Activated CD4-positive, alpha-beta T cell treated with anti-CD3 and anti-CD28 coated beads, Interleukin-2, Interleukin-4, amounts not matched to agents 100 ng/mL and 50 ng/mL, durations not matched to agents 16 hours and 8 hours (primary cell): ENCODE measurements around the gene TMEM203.

Experiments
- DNase-seq: peaks from one replicate; pipeline ENCODE4 v3.0.0-alpha.2; 2020; ENCODE audit warnings: low spot score

The TMEM203 gene

GRCh38 chr9:137218212-137218753, 12.8 kb upstream of the TMEM203 start:
- no peak for DNase-seq

- DNase-seq = no peak
Measured at GRCh38 chr9:137217276-137218211, 12.1 kb upstream of the TMEM203 start.

GRCh38 chr9:137216188-137216965, 10.9 kb upstream of the TMEM203 start:
- DNase-seq = no peak

GRCh38 chr9:137215196-137215986, 9.9 kb upstream of the TMEM203 start:
- no peak for DNase-seq

- no peak for DNase-seq
Measured at GRCh38 chr9:137214620-137215019, 9.2 kb upstream of the TMEM203 start.

GRCh38 chr9:137213160-137214060, 8.0 kb upstream of the TMEM203 start:
- DNase-seq = no peak

GRCh38 chr9:137212520-137212919, 7.1 kb upstream of the TMEM203 start:
- no peak for DNase-seq

GRCh38 chr9:137211532-137211931, 6.1 kb upstream of the TMEM203 start:
- no peak for DNase-seq

GRCh38 chr9:137206602-137207001, 1.2 kb upstream of the TMEM203 start:
- no peak for DNase-seq

- no peak for DNase-seq
Measured at GRCh38 chr9:137204731-137205125, 720 bp downstream of the TMEM203 start.

GRCh38 chr9:137202966-137203365, 2.5 kb downstream of the TMEM203 start:
- DNase-seq = no peak

GRCh38 chr9:137201205-137201868, 4.1 kb downstream of the TMEM203 start:
- no peak for DNase-seq

GRCh38 chr9:137200311-137201204, 4.9 kb downstream of the TMEM203 start, which contains the start of gene TPRN:
Gene TPRN, minus strand, starts transcription at chr9:137200741. Its CDS starts 30 bp downstream, at chr9:137200711.
- DNase-seq = peak; percentile 99

- no peak for DNase-seq
Measured at GRCh38 chr9:137199411-137200121, 5.9 kb downstream of the TMEM203 start.

GRCh38 chr9:137198902-137199283, 6.6 kb downstream of the TMEM203 start:
- no peak for DNase-seq

GRCh38 chr9:137198051-137198901, 7.2 kb downstream of the TMEM203 start:
- no peak for DNase-seq

- no peak for DNase-seq
Measured at GRCh38 chr9:137195525-137196220, 9.8 kb downstream of the TMEM203 start.
